DMS79 (cell line): ENCODE data around the gene RPS6KA5.

Experiments
- DNase-seq: peaks from one replicate; lab custom pipeline; 2025; lab: John Stamatoyannopoulos, UW

Gene RPS6KA5

GRCh38 chr14:90938615-90939014 is 121.8 kb downstream of the RPS6KA5 start:
- DNase-seq, result no peak

GRCh38 chr14:90936757-90937440 is 123.5 kb downstream of the RPS6KA5 start:
- no peak for DNase-seq

GRCh38 chr14:90924621-90925340 is 135.7 kb downstream of the RPS6KA5 start:
- no peak for DNase-seq

GRCh38 chr14:90922141-90922540 is 138.3 kb downstream of the RPS6KA5 start:
- DNase-seq, result no peak

GRCh38 chr14:90911121-90911520 is 149.3 kb downstream of the RPS6KA5 start:
- no peak for DNase-seq

- DNase-seq, result no peak
Measured at GRCh38 chr14:90907178-90907577, 153.3 kb downstream of the RPS6KA5 start.

- no peak for DNase-seq
Measured at GRCh38 chr14:90905531-90905930, 154.9 kb downstream of the RPS6KA5 start.

- peak; percentile 54 for DNase-seq
Measured at GRCh38 chr14:90903101-90903500, 157.3 kb downstream of the RPS6KA5 start.

GRCh38 chr14:90900476-90901083 is 159.9 kb downstream of the RPS6KA5 start:
- DNase-seq, result no peak

- DNase-seq, result no peak
Measured at GRCh38 chr14:90897022-90897421, 163.4 kb downstream of the RPS6KA5 start.

GRCh38 chr14:90894241-90894640 is 166.2 kb downstream of the RPS6KA5 start:
- no peak for DNase-seq

GRCh38 chr14:90893510-90893909 is 166.9 kb downstream of the RPS6KA5 start:
- DNase-seq, result no peak

GRCh38 chr14:90892970-90893369 is 167.5 kb downstream of the RPS6KA5 start:
- no peak for DNase-seq

GRCh38 chr14:90891326-90891725 is 169.1 kb downstream of the RPS6KA5 start:
- no peak for DNase-seq

GRCh38 chr14:90890322-90891020 is 170.0 kb downstream of the RPS6KA5 start:
- no peak for DNase-seq

- no peak for DNase-seq
Measured at GRCh38 chr14:90886297-90886815, 174.1 kb downstream of the RPS6KA5 start.

GRCh38 chr14:90883782-90884181 is 176.7 kb downstream of the RPS6KA5 start:
- no peak for DNase-seq

GRCh38 chr14:90883197-90883596 is 177.2 kb downstream of the RPS6KA5 start:
- no peak for DNase-seq

GRCh38 chr14:90880282-90880681 is 180.2 kb downstream of the RPS6KA5 start:
- no peak for DNase-seq

GRCh38 chr14:90874599-90874998 is 185.8 kb downstream of the RPS6KA5 start:
- DNase-seq, result no peak

GRCh38 chr14:90871605-90872233 is 188.7 kb downstream of the RPS6KA5 start:
- DNase-seq, result no peak
